Measurements from ENCODE around the gene SLC5A9. TPM values are rescaled to one million over a fixed set of nuclear protein-coding genes. Genes with fewer than 3 reads are reported as not detected.

SLC5A9 gene
- total RNA-seq, 2 donors from 2014 or later: not detected

- TF ChIP-seq, protein P1, sequence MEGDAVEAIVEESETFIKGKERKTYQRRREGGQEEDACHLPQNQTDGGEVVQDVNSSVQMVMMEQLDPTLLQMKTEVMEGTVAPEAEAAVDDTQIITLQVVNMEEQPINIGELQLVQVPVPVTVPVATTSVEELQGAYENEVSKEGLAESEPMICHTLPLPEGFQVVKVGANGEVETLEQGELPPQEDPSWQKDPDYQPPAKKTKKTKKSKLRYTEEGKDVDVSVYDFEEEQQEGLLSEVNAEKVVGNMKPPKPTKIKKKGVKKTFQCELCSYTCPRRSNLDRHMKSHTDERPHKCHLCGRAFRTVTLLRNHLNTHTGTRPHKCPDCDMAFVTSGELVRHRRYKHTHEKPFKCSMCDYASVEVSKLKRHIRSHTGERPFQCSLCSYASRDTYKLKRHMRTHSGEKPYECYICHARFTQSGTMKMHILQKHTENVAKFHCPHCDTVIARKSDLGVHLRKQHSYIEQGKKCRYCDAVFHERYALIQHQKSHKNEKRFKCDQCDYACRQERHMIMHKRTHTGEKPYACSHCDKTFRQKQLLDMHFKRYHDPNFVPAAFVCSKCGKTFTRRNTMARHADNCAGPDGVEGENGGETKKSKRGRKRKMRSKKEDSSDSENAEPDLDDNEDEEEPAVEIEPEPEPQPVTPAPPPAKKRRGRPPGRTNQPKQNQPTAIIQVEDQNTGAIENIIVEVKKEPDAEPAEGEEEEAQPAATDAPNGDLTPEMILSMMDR (IDR thresholded peaks at IDR 0.05): no peak
- no peaks in the 10 kb centered on the region for H3K36me3 ChIP-seq
- H3K4me3 ChIP-seq: no peak overlapping the region
- H3K27me3 ChIP-seq (replicated peaks; ENCODE audit: insufficient read depth): no peaks in the 10 kb centered on the region
- DNase-seq (ENCODE audit: low spot score) (no peak), ATAC-seq (ENCODE audit: insufficient number of reproducible peaks, low FRiP score, low read depth) (no peak)
- H3K4me1 ChIP-seq (ENCODE audit: control insufficient read depth in 1 of 2, low read depth in 2 of 2): peaks cover 5 to 18% of the 10 kb centered on the region in 2 donors
- H3K9me3 ChIP-seq: no peaks in the 10 kb centered on the region
- no peak overlapping the region for H3K27ac ChIP-seq
Observed at GRCh38 chr1:48217856-48218255, 4.7 kb upstream of the SLC5A9 start.

- no peak overlapping the region for H3K27ac ChIP-seq
- DNase-seq (ENCODE audit: low spot score): no peak
- H3K27me3 ChIP-seq (replicated peaks; ENCODE audit: insufficient read depth): no peaks in the 10 kb centered on the region
- no peak for ATAC-seq (ENCODE audit: insufficient number of reproducible peaks, low FRiP score, low read depth)
- no peak overlapping the region for H3K4me3 ChIP-seq
- no peaks in the 10 kb centered on the region for H3K9me3 ChIP-seq
- peaks cover 5 to 12% of the 10 kb centered on the region in 2 donors for H3K4me1 ChIP-seq (ENCODE audit: control insufficient read depth in 1 of 2, low read depth in 2 of 2)
- H3K36me3 ChIP-seq: no peaks in the 10 kb centered on the region
- TF ChIP-seq, protein P1 (IDR thresholded peaks at IDR 0.05): no peak
Observed at GRCh38 chr1:48219803-48220202, 2.7 kb upstream of the SLC5A9 start.

DNA sequence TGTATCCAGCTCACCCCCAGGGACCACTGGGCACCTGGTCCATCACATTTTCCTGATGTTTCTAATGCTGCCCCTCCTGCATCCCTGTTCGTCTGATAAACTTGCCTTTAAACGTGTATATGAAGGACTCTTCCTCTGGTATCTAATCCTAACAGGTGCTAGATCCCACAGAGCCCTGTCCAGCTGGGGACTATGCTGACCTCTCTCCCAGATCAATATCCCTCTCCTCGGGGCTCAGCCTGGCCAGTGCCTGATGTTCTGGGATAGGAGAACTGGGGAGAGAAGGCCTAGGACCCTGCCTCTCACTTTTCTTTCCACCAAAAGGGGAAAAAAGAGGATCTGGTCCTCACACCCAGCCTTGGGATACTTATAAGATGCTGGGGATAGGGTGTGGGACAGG, 1.4 kb upstream of the SLC5A9 start:
- no peak overlapping the region for H3K27ac ChIP-seq
- ATAC-seq (ENCODE audit: insufficient number of reproducible peaks, low FRiP score, low read depth): no peak
- H3K4me3 ChIP-seq: no peak overlapping the region
- DNase-seq (ENCODE audit: low spot score): no peak
- no peaks in the 10 kb centered on the region for H3K4me1 ChIP-seq (ENCODE audit: control insufficient read depth in 1 of 2, low read depth in 2 of 2)
- no peaks in the 10 kb centered on the region for H3K36me3 ChIP-seq
- TF ChIP-seq, protein P1 (IDR thresholded peaks at IDR 0.05): no peak
- no peaks in the 10 kb centered on the region for H3K9me3 ChIP-seq
- H3K27me3 ChIP-seq (replicated peaks; ENCODE audit: insufficient read depth): no peaks in the 10 kb centered on the region

GRCh38 chr1:48221657-48222056, 859 bp upstream of the SLC5A9 start:
- H3K27me3 ChIP-seq (replicated peaks; ENCODE audit: insufficient read depth): no peaks in the 10 kb centered on the region
- H3K4me3 ChIP-seq: no peak overlapping the region
- no peak for DNase-seq (ENCODE audit: low spot score)
- H3K9me3 ChIP-seq: no peaks in the 10 kb centered on the region
- ATAC-seq (ENCODE audit: insufficient number of reproducible peaks, low FRiP score, low read depth): no peak
- no peaks in the 10 kb centered on the region for H3K4me1 ChIP-seq (ENCODE audit: control insufficient read depth in 1 of 2, low read depth in 2 of 2)
- H3K36me3 ChIP-seq: no peaks in the 10 kb centered on the region
- H3K27ac ChIP-seq: no peak overlapping the region
- TF ChIP-seq, protein P1 (IDR thresholded peaks at IDR 0.05): no peak

DNA sequence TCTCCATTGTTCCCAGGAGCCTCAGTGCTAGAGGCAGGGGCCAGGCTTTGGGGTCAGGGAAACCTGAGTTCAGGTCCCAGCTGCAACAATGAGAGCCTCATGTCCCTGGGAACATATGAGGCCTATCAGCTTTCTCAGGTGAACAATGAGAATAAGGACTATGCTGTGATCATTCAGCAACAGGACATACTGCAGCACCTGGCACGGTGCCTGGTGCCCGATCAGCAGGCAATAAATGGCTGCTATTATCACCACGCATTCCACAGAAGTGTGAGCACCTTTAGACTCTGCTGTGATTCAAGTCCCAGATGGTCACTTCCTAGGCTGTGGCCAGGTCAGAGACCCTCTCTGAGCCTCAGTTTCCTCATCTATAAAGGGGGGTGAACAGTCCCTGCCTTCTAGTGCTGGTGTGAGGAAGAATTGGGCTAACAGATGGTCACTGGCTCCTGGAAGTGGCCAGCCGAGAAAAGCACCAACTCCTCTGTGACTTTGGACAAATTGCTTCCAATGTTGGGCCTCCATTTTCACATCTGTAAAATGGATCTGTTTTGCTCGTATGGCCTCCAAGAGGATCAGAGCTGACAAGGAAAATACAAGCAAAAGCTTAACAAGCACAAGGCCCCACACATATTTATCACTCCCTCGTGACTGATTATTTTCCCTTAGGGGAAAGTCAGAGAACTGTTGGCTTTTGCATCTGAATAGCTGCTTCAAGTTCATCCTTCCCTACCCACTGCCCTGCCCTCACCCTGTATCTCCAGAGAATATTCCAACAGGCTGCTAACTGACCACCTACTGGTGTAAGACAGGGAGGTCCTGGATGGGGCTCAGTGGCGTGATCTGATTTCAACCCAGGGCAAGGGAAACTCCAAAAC, 1.1 kb downstream of the SLC5A9 start:
- Histone ChIP-seq H3K27ac (no peak overlapping the region), H3K4me3 (no peak overlapping the region)
- TF ChIP-seq, protein P1 (IDR thresholded peaks at IDR 0.05): no peak

More for the DNA sequence above, 1.1 kb downstream of the SLC5A9 start:
- Histone ChIP-seq H3K36me3 (no peaks in the 10 kb centered on the region), H3K27me3 (replicated peaks; ENCODE audit: insufficient read depth) (no peaks in the 10 kb centered on the region), H3K9me3 (no peaks in the 10 kb centered on the region), H3K4me1 (ENCODE audit: control insufficient read depth in 1 of 2, low read depth in 2 of 2) (no peaks in the 10 kb centered on the region)
- ATAC-seq (ENCODE audit: insufficient number of reproducible peaks, low FRiP score, low read depth) (no peak), DNase-seq (ENCODE audit: low spot score) (no peak)

Data from thoracic aorta (tissue), 2 donors.